CD4-positive, alpha-beta memory T cell (primary cell): ENCODE data around the gene ARHGEF26. TPM values are rescaled to one million over a fixed set of nuclear protein-coding genes. Genes with fewer than 3 reads are reported as not detected.

Source experiments
- CTCF ChIA-PET: fragments of 350-600 bp; sonication (Branson Sonifier 250); formaldehyde crosslinking; loops from one replicate; lab custom pipeline; 2021; ENCODE audit warnings: inconsistent platforms; ENCODE audit not compliant: partially characterized antibody; lab: Charles Lee
- POLR2A ChIA-PET: fragments of 350-600 bp; sonication (Branson Sonifier 250); formaldehyde crosslinking; loops from one replicate; lab custom pipeline; 2021; ENCODE audit not compliant: partially characterized antibody; lab: Charles Lee
- DNase-seq, 5 donors: peaks; one replicate each; pipeline versions ENCODE4 v3.0.0 to v3.0.0-alpha.2; 2020 to 2022; ENCODE audit warnings: mixed read lengths in 1 of 5
- H3K27ac ChIP-seq: one replicate; pipeline ENCODE4 v1.7.0; 2013; ENCODE audit warnings: low read depth, low read length
- H3K27me3 ChIP-seq: 2 replicates; pipeline ENCODE4 v1.7.0; 2013; ENCODE audit warnings: mild to moderate bottlenecking, low read length, moderate library complexity; ENCODE audit not compliant: insufficient read depth
- H3K36me3 ChIP-seq: 2 replicates; pipeline ENCODE4 v1.7.0; 2013; ENCODE audit warnings: mild to moderate bottlenecking, low read length, moderate library complexity; ENCODE audit not compliant: insufficient read depth
- H3K4me1 ChIP-seq: 2 replicates; pipeline ENCODE4 v1.7.0; 2013; ENCODE audit warnings: mild to moderate bottlenecking, low read length, moderate library complexity; ENCODE audit not compliant: insufficient read depth
- H3K4me3 ChIP-seq, 2 donors: one replicate each; pipeline ENCODE4 v1.7.0; 2013; ENCODE audit warnings: low read length in 2 of 2, mild to moderate bottlenecking in 1 of 2
- H3K9me3 ChIP-seq, 2 donors: one replicate each; pipeline ENCODE4 v1.7.0; 2013; ENCODE audit warnings: low read length in 2 of 2, control low read depth in 1 of 2; ENCODE audit not compliant: control insufficient read depth in 1 of 2
- H3K27ac Mint-ChIP-seq, 7 donors: one replicate each; pipeline ENCODE4 v1.8.0; 2020 to 2021; ENCODE audit warnings: mixed read lengths in 7 of 7, mild to moderate bottlenecking in 6 of 7, inconsistent platforms in 3 of 7, moderate library complexity in 3 of 7
- H3K27me3 Mint-ChIP-seq, 2 donors: one replicate each; pipeline ENCODE4 v1.8.0; 2020 to 2021; ENCODE audit warnings: mixed read lengths in 2 of 2
- H3K36me3 Mint-ChIP-seq, 2 donors: one replicate each; pipeline ENCODE4 v1.8.0; 2020 to 2021; ENCODE audit warnings: mixed read lengths in 2 of 2, inconsistent platforms in 1 of 2, mild to moderate bottlenecking in 1 of 2
- H3K4me1 Mint-ChIP-seq, 4 donors: one replicate each; pipeline ENCODE4 v1.8.0; 2020 to 2021; ENCODE audit warnings: mixed read lengths in 4 of 4, mild to moderate bottlenecking in 1 of 4
- H3K4me3 Mint-ChIP-seq, 8 donors: one replicate each; pipeline ENCODE4 v1.8.0; 2020 to 2021; ENCODE audit warnings: mixed read lengths in 8 of 8, mild to moderate bottlenecking in 7 of 8, moderate library complexity in 6 of 8, inconsistent platforms in 3 of 8
- H3K9me3 Mint-ChIP-seq, 8 donors: one replicate each; pipeline ENCODE4 v1.8.0; 2020 to 2021; ENCODE audit warnings: mixed read lengths in 8 of 8, mild to moderate bottlenecking in 5 of 8, inconsistent platforms in 3 of 8, moderate library complexity in 1 of 8
- intact Hi-C: fragments of 100-400 bp; cut with micrococcal nuclease; formaldehyde crosslinking; loops from one replicate; pipeline ENCODE4 v1.15.1; 2023
- polyA plus RNA-seq, 2 donors: library from polyadenylated mRNA; unstranded; fragments of 300-500 nt; fragmentation: Illumina TruSeq; gene quantifications; one replicate each; pipeline ENCODE4 v1.2.3, GENCODE V29; 2021
- total RNA-seq, 2 experiments: library from RNA; stranded (reverse); gene quantifications; one replicate each; pipeline ENCODE4 v1.2.3, GENCODE V29; 2021

ARHGEF26 gene
- total and polyA plus RNA-seq, 4 experiments from 2014 or later = 0.06 to 0.33 (median 0.16) TPM

- no peaks in the 10 kb centered on the region for H3K27me3 ChIP-seq
- no peak overlapping the region for H3K27ac ChIP-seq
- ChIA-PET POLR2A (no interaction called here), CTCF (no interaction called here)
- H3K4me3 Mint-ChIP-seq = no peak overlapping the region
- DNase-seq = no peak
- peaks cover 0 to 3% (median 0%) of the 10 kb centered on the region in 4 donors for H3K4me1 Mint-ChIP-seq
- no peaks in the 10 kb centered on the region for H3K9me3 ChIP-seq
- H3K9me3 Mint-ChIP-seq = no peaks in the 10 kb centered on the region
- no peak overlapping the region for H3K27ac Mint-ChIP-seq
- H3K27me3 Mint-ChIP-seq = peaks cover 0 to 4% of the 10 kb centered on the region in 2 donors
- H3K4me1 ChIP-seq = no peaks in the 10 kb centered on the region
- no peaks in the 10 kb centered on the region for H3K36me3 ChIP-seq
- intact Hi-C loops = no loop called here
- H3K36me3 Mint-ChIP-seq = no peaks in the 10 kb centered on the region
- H3K4me3 ChIP-seq = no peak overlapping the region
Measured at GRCh38 chr3:154224366-154224765, 103.2 kb downstream of the ARHGEF26 start.

- no peak overlapping the region for H3K27ac ChIP-seq
- Mint-ChIP-seq H3K4me3 (no peak overlapping the region), H3K27ac (no peak overlapping the region), H3K9me3 (no peaks in the 10 kb centered on the region), H3K27me3 (peaks cover 0 to 4% of the 10 kb centered on the region in 2 donors), H3K36me3 (no peaks in the 10 kb centered on the region), H3K4me1 (peaks cover 0 to 3% (median 0%) of the 10 kb centered on the region in 4 donors)
- H3K27me3 ChIP-seq = no peaks in the 10 kb centered on the region
- no peaks in the 10 kb centered on the region for H3K36me3 ChIP-seq
- H3K4me3 ChIP-seq = no peak overlapping the region
- CTCF ChIA-PET = no interaction called here
- no peak for DNase-seq
- intact Hi-C loops = no loop called here
- no peaks in the 10 kb centered on the region for H3K4me1 ChIP-seq
- POLR2A ChIA-PET = no interaction called here
- no peaks in the 10 kb centered on the region for H3K9me3 ChIP-seq
Measured at GRCh38 chr3:154224866-154225265, 103.7 kb downstream of the ARHGEF26 start.

- Histone ChIP-seq H3K36me3 (no peaks in the 10 kb centered on the region), H3K27ac (no peak overlapping the region), H3K4me3 (no peak overlapping the region), H3K4me1 (no peaks in the 10 kb centered on the region), H3K27me3 (no peaks in the 10 kb centered on the region), H3K9me3 (no peaks in the 10 kb centered on the region)
- no peak for DNase-seq
- no peaks in the 10 kb centered on the region for H3K9me3 Mint-ChIP-seq
- H3K4me3 Mint-ChIP-seq = no peak overlapping the region
- no peak overlapping the region for H3K27ac Mint-ChIP-seq
- H3K27me3 Mint-ChIP-seq = peaks cover 0 to 4% of the 10 kb centered on the region in 2 donors
- no peaks in the 10 kb centered on the region for H3K36me3 Mint-ChIP-seq
- intact Hi-C loops = no loop called here
- CTCF ChIA-PET = no interaction called here
- POLR2A ChIA-PET = no interaction called here
- peaks cover 0 to 3% (median 0%) of the 10 kb centered on the region in 4 donors for H3K4me1 Mint-ChIP-seq
Measured at GRCh38 chr3:154225536-154225935, 104.3 kb downstream of the ARHGEF26 start.

GRCh38 chr3:154227531-154227930 lies 106.3 kb downstream of the ARHGEF26 start:
- no peaks in the 10 kb centered on the region for H3K9me3 ChIP-seq
- no peaks in the 10 kb centered on the region for H3K27me3 ChIP-seq
- ChIA-PET POLR2A (no interaction called here), CTCF (no interaction called here)
- peaks cover 0 to 3% (median 0%) of the 10 kb centered on the region in 4 donors for H3K4me1 Mint-ChIP-seq
- no peaks in the 10 kb centered on the region for H3K9me3 Mint-ChIP-seq
- H3K4me3 Mint-ChIP-seq = no peak overlapping the region
- no peak overlapping the region for H3K27ac ChIP-seq
- intact Hi-C loops = no loop called here
- no peaks in the 10 kb centered on the region for H3K36me3 Mint-ChIP-seq
- peaks cover 0 to 4% of the 10 kb centered on the region in 2 donors for H3K27me3 Mint-ChIP-seq
- no peaks in the 10 kb centered on the region for H3K36me3 ChIP-seq
- H3K27ac Mint-ChIP-seq = no peak overlapping the region
- H3K4me3 ChIP-seq = no peak overlapping the region
- DNase-seq = no peak
- no peaks in the 10 kb centered on the region for H3K4me1 ChIP-seq

- peaks cover 0 to 3% (median 0%) of the 10 kb centered on the region in 4 donors for H3K4me1 Mint-ChIP-seq
- POLR2A ChIA-PET = no interaction called here
- H3K4me1 ChIP-seq = no peaks in the 10 kb centered on the region
- intact Hi-C loops = no loop called here
- H3K4me3 Mint-ChIP-seq = no peak overlapping the region
- no peaks in the 10 kb centered on the region for H3K27me3 ChIP-seq
- CTCF ChIA-PET = no interaction called here
- no peaks in the 10 kb centered on the region for H3K36me3 ChIP-seq
- no peak overlapping the region for H3K4me3 ChIP-seq
- peaks cover 3 to 4% of the 10 kb centered on the region in 2 donors for H3K27me3 Mint-ChIP-seq
- H3K9me3 ChIP-seq = no peaks in the 10 kb centered on the region
- H3K9me3 Mint-ChIP-seq = no peaks in the 10 kb centered on the region
- H3K36me3 Mint-ChIP-seq = no peaks in the 10 kb centered on the region
- H3K27ac Mint-ChIP-seq = no peak overlapping the region
- no peak for DNase-seq
- H3K27ac ChIP-seq = no peak overlapping the region
Measured at GRCh38 chr3:154228561-154229216, 107.5 kb downstream of the ARHGEF26 start.

GRCh38 chr3:154229217-154229590 lies 108.0 kb downstream of the ARHGEF26 start:
- H3K27me3 ChIP-seq = no peaks in the 10 kb centered on the region
- ChIA-PET CTCF (no interaction called here), POLR2A (no interaction called here)
- no peaks in the 10 kb centered on the region for H3K9me3 ChIP-seq
- Mint-ChIP-seq H3K9me3 (no peaks in the 10 kb centered on the region), H3K27ac (no peak overlapping the region), H3K4me3 (no peak overlapping the region), H3K4me1 (peaks cover 0 to 3% (median 0%) of the 10 kb centered on the region in 4 donors), H3K36me3 (no peaks in the 10 kb centered on the region), H3K27me3 (peaks cover 3 to 7% of the 10 kb centered on the region in 2 donors)
- no peaks in the 10 kb centered on the region for H3K4me1 ChIP-seq
- no peaks in the 10 kb centered on the region for H3K36me3 ChIP-seq
- intact Hi-C loops = no loop called here
- H3K27ac ChIP-seq = no peak overlapping the region
- DNase-seq = no peak
- no peak overlapping the region for H3K4me3 ChIP-seq

- Mint-ChIP-seq H3K4me1 (peaks cover 0 to 1% (median 0%) of the 10 kb centered on the region in 4 donors), H3K36me3 (no peaks in the 10 kb centered on the region), H3K27me3 (peaks cover 8 to 10% of the 10 kb centered on the region in 2 donors), H3K4me3 (no peak overlapping the region), H3K9me3 (peaks cover 0 to 3% (median 0%) of the 10 kb centered on the region in 8 donors), H3K27ac (no peak overlapping the region)
- Histone ChIP-seq H3K9me3 (no peaks in the 10 kb centered on the region), H3K4me1 (no peaks in the 10 kb centered on the region), H3K27me3 (no peaks in the 10 kb centered on the region), H3K4me3 (no peak overlapping the region), H3K36me3 (no peaks in the 10 kb centered on the region), H3K27ac (no peak overlapping the region)
- POLR2A ChIA-PET = no interaction called here
- no peak for DNase-seq
- CTCF ChIA-PET = no interaction called here
- intact Hi-C loops = no loop called here
Measured at GRCh38 chr3:154235330-154235729, 114.1 kb downstream of the ARHGEF26 start.
